H1 (cell line): ENCODE measurements around the gene ERP29. TPM values are rescaled to one million over a fixed set of nuclear protein-coding genes. Genes with fewer than 3 reads are reported as not detected.

ENCODE experiments used
- CTCF ChIA-PET: fragments of 300-600 bp; sonication (Branson Sonifier 250); formaldehyde crosslinking; loops from one replicate; lab custom pipeline; 2021; ENCODE audit not compliant: partially characterized antibody; lab: Charles Lee
- POLR2A ChIA-PET: fragments of 300-600 bp; sonication (Branson Sonifier 250); formaldehyde crosslinking; loops from one replicate; lab custom pipeline; 2021; ENCODE audit warnings: inconsistent platforms; ENCODE audit not compliant: partially characterized antibody; lab: Charles Lee
- DNase-seq, 2 experiments: peaks; one replicate each; pipeline versions ENCODE4 v3.0.0 to v3.0.0-alpha.2; 2010 to 2022; ENCODE audit warnings: low spot score in 2 of 2, low read depth in 1 of 2, mixed read lengths in 1 of 2
- FAIRE-seq: peaks from 2 replicates; lab custom pipeline; 2011; peaks lifted over from hg19 to GRCh38; lab: Jason Lieb, UNC
- H2AFZ ChIP-seq: 2 replicates; pipeline ENCODE4 v1.8.1; 2012; ENCODE audit warnings: low read length, inconsistent platforms
- H2AK5ac ChIP-seq: 2 replicates; pipeline ENCODE4 v1.6.1; 2013; ENCODE audit warnings: low read depth, low read length
- H2BK120ac ChIP-seq: replicated peaks from 2 replicates; pipeline ENCODE3; 2013; ENCODE audit warnings: low read depth, low read length, inconsistent platforms
- H2BK12ac ChIP-seq: 2 replicates; pipeline ENCODE4 v1.6.1; 2013; ENCODE audit warnings: low read depth, low read length
- H2BK15ac ChIP-seq: 2 replicates; pipeline ENCODE4 v1.6.1; 2013; ENCODE audit warnings: low read length
- H2BK20ac ChIP-seq: 2 replicates; pipeline ENCODE4 v1.6.1; 2013; ENCODE audit warnings: low read length
- H2BK5ac ChIP-seq: 2 replicates; pipeline ENCODE4 v1.6.1; 2013; ENCODE audit warnings: low read depth, low read length
- H3K14ac ChIP-seq: 2 replicates; pipeline ENCODE4 v1.6.1; 2013; ENCODE audit warnings: inconsistent platforms; ENCODE audit not compliant: insufficient read length
- H3K18ac ChIP-seq: 2 replicates; pipeline ENCODE4 v1.6.1; 2013; ENCODE audit warnings: low read length; ENCODE audit errors: extremely low read depth
- H3K23ac ChIP-seq: 2 replicates; pipeline ENCODE4 v1.6.1; 2013; ENCODE audit warnings: inconsistent platforms; ENCODE audit not compliant: insufficient read length
- H3K23me2 ChIP-seq: 2 replicates; pipeline ENCODE4 v1.6.1; 2013; ENCODE audit warnings: low read depth, low read length
- H3K27ac ChIP-seq: 2 replicates; pipeline ENCODE4 v1.6.1; 2011; ENCODE audit warnings: low read depth, low read length, inconsistent platforms
- H3K27me3 ChIP-seq, 4 experiments: replicated peaks in 1 of 4; 1 replicate in 1 of 4; 2 replicates in 3 of 4; pipeline versions ENCODE4 v1.6.1 to v1.8.1; 2011 to 2013; ENCODE audit warnings: low read length in 3 of 4, mild to moderate bottlenecking in 3 of 4, inconsistent platforms in 2 of 4, mixed read lengths in 2 of 4, moderate library complexity in 1 of 4; ENCODE audit not compliant: control insufficient read depth in 3 of 4, insufficient read depth in 3 of 4; ENCODE audit errors: extremely low read depth in 1 of 4
- H3K36me3 ChIP-seq, 4 experiments: 2 replicates each; pipeline versions ENCODE4 v1.6.1 to v1.8.1; 2011 to 2013; ENCODE audit warnings: mild to moderate bottlenecking in 4 of 4, low read length in 3 of 4, moderate library complexity in 2 of 4, control low read depth in 1 of 4, inconsistent platforms in 1 of 4; ENCODE audit not compliant: insufficient read depth in 4 of 4, control insufficient read depth in 2 of 4
- H3K4ac ChIP-seq: replicated peaks from 2 replicates; pipeline ENCODE3; 2013; ENCODE audit warnings: low read length, low read depth, mixed read lengths, inconsistent platforms; ENCODE audit not compliant: insufficient read length
- H3K4me1 ChIP-seq, 4 experiments: replicated peaks in 1 of 4; 1 replicate in 1 of 4; 2 replicates in 3 of 4; pipeline versions ENCODE4 v1.6.1 to v1.8.1; 2011 to 2013; ENCODE audit warnings: low read length in 3 of 4, inconsistent platforms in 2 of 4, mixed read lengths in 1 of 4; ENCODE audit not compliant: insufficient read depth in 4 of 4, control insufficient read depth in 3 of 4
- H3K4me2 ChIP-seq, 2 experiments: 2 replicates each; pipeline versions ENCODE4 v1.6.1 to v1.8.1; 2011 to 2013; ENCODE audit warnings: low read depth in 2 of 2, low read length in 2 of 2, control low read depth in 1 of 2, inconsistent platforms in 1 of 2, mild to moderate bottlenecking in 1 of 2; ENCODE audit not compliant: insufficient read depth in 1 of 2
- H3K4me3 ChIP-seq, 4 experiments: fragments of 200-600, 300-600 bp in 1 of 4; sonication (generic), shearing (Covaris generic), sonication (Bioruptor Twin) in 1 of 4; 2 replicates each; pipeline versions ENCODE4 v1.5.1 to v1.8.1; 2011 to 2016; ENCODE audit warnings: low read length in 4 of 4, low read depth in 3 of 4, control low read depth in 2 of 4, inconsistent platforms in 2 of 4, mild to moderate bottlenecking in 2 of 4, mixed read lengths in 1 of 4, moderate library complexity in 1 of 4; ENCODE audit not compliant: insufficient read depth in 2 of 4; ENCODE audit errors: extremely low read depth in 1 of 4
- H3K56ac ChIP-seq: replicated peaks from 2 replicates; pipeline ENCODE3; 2013; ENCODE audit warnings: low read depth, mild to moderate bottlenecking, mixed read lengths, low read length, inconsistent platforms; ENCODE audit not compliant: insufficient read length
- H3K79me1 ChIP-seq: 2 replicates; pipeline ENCODE4 v1.6.1; 2013; ENCODE audit warnings: low read depth, low read length, control low read depth
- H3K79me2 ChIP-seq, 2 experiments: 2 replicates each; pipeline versions ENCODE4 v1.6.1 to v1.8.1; 2012 to 2013; ENCODE audit warnings: low read length in 2 of 2, mild to moderate bottlenecking in 2 of 2, inconsistent platforms in 1 of 2; ENCODE audit not compliant: insufficient read depth in 2 of 2, control insufficient read depth in 1 of 2
- H3K9ac ChIP-seq, 4 experiments: replicated peaks in 1 of 4; 1 replicate in 1 of 4; 2 replicates in 3 of 4; pipeline versions ENCODE4 v1.6.1 to v1.8.1; 2011 to 2013; ENCODE audit warnings: low read depth in 3 of 4, low read length in 3 of 4, control low read depth in 2 of 4, mild to moderate bottlenecking in 2 of 4, moderate library complexity in 2 of 4, inconsistent platforms in 1 of 4; ENCODE audit errors: extremely low read depth in 1 of 4
- H3K9me3 ChIP-seq, 2 experiments: 2 replicates each; pipeline versions ENCODE4 v1.6.1 to v1.8.1; 2012 to 2013; ENCODE audit warnings: mild to moderate bottlenecking in 2 of 2, moderate library complexity in 2 of 2, control low read depth in 1 of 2, inconsistent platforms in 1 of 2, low read depth in 1 of 2, low read length in 1 of 2, mixed read lengths in 1 of 2; ENCODE audit not compliant: insufficient read depth in 2 of 2
- H4K20me1 ChIP-seq, 2 experiments: replicated peaks in 1 of 2; 2 replicates each; pipeline versions ENCODE3 to v1.8.1; 2011 to 2013; ENCODE audit warnings: inconsistent platforms in 2 of 2, low read length in 2 of 2, mild to moderate bottlenecking in 1 of 2; ENCODE audit not compliant: insufficient read depth in 2 of 2, control insufficient read depth in 1 of 2
- H4K5ac ChIP-seq: 2 replicates; pipeline ENCODE4 v1.6.1; 2013; ENCODE audit warnings: low read length, low read depth, mixed read lengths, inconsistent platforms; ENCODE audit not compliant: insufficient read length
- H4K8ac ChIP-seq: 2 replicates; pipeline ENCODE4 v1.8.0; 2013; ENCODE audit warnings: mild to moderate bottlenecking, moderate library complexity, low read length, inconsistent platforms; ENCODE audit not compliant: insufficient read depth; ENCODE audit errors: extremely low read depth
- H4K91ac ChIP-seq: replicated peaks from 2 replicates; pipeline ENCODE3; 2013; ENCODE audit warnings: low read length, mixed read lengths, inconsistent platforms; ENCODE audit not compliant: insufficient read length
- TEAD4 ChIP-seq: IDR thresholded peaks from 2 replicates; pipeline ENCODE4 v1.6.1; 2012; ENCODE audit warnings: low read depth, low read length, inconsistent platforms, mixed read lengths
- WGBS, 2 experiments: shearing (Covaris generic) in 1 of 2; methylation state at CpG; one replicate each; pipeline versions ENCODE4 v1.1.6 to v1.1.7; 2013 to 2015; ENCODE audit warnings: low lambda C conversion rate in 2 of 2, mixed read lengths in 2 of 2, inconsistent platforms in 1 of 2, low coverage in 1 of 2, missing lambda C conversion rate in 1 of 2; ENCODE audit not compliant: insufficient replicate concordance in 2 of 2, insufficient coverage in 1 of 2, insufficient read length in 1 of 2; ENCODE audit errors: extremely low coverage in 1 of 2, missing lambda C conversion rate in 1 of 2; 5-methylcytosine and 5-hydroxymethylcytosine counted together
- microRNA-seq, 2 experiments: library from miRNA; unstranded; fragments of <30 nt; microRNA quantifications; one replicate each; pipeline versions ENCODE4 to v1.2.0, GENCODE V29; 2016 to 2020; ENCODE audit warnings: borderline microRNAs expressed in 2 of 2, borderline number of aligned reads in 2 of 2, borderline replicate concordance in 1 of 2
- polyA plus RNA-seq, 7 experiments: library from polyadenylated mRNA; depleted of rRNA in 3 of 7; stranded (reverse) in 5 of 7; unstranded in 2 of 7; fragments of >200 nt in 5 of 7; fragments of 200-250 nt in 2 of 7; gene quantifications; 1 replicate in 5 of 7; 2 replicates in 1 of 7; 4 replicates in 1 of 7; pipeline versions ENCODE4 v1.2.1 to v1.2.3, GENCODE V29; 2011 to 2013; ENCODE audit warnings: missing spikeins in 2 of 7, mixed read lengths in 2 of 7
- small RNA-seq: library from polyadenylated mRNA; stranded (forward); fragments of <200 nt; extraction: miRNeasy Mini kit (QIAGEN cat#:217004); gene quantifications from one replicate; pipeline ENCODE3, GENCODE V24; 2013; ENCODE audit not compliant: insufficient read depth
- total RNA-seq: library from RNA; stranded (reverse); fragmentation: NEBNext Ultra II Directional; extraction: Animal tissue kit (Norgen Biotek cat#: 25700); gene quantifications from 2 replicates; pipeline ENCODE4 v1.2.1, GENCODE V29; 2021

Gene ERP29
- total and polyA plus RNA-seq, 2 of the 8 experiments (the other 6 are each of a cell fraction or from before 2014, with no cell fraction given) = 88.7 to 171 TPM

DNA sequence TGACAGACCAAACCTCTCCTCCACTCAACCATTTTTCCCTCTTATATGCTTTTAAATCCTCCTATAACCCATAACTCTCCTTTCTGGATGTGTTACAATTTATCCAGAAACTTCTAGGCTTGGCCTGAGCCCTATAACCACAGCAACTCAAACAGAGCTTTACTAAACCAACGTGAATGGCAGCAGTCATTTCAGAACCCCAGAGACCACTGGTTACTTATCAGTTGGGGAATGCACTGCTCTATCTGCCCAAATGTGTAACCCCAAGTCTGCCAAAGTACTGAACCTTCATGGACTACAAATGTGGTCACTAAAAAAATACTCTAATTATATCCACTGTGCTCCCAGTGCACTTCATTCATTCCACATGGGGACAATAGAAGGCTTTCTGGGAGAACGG lies 53.3 kb downstream of the ERP29 start:
- no peak for DNase-seq
- Histone ChIP-seq H3K18ac (no peak overlapping the region), H3K79me1 (no peaks in the 10 kb centered on the region; the same call in 1 of the 2 replicates), H3K9ac (no peak overlapping the region), H2BK20ac (no peak overlapping the region), H2BK5ac (no peak overlapping the region), H3K14ac (no peak overlapping the region), H3K4me2 (no peak overlapping the region), H3K23me2 (no peaks in the 10 kb centered on the region), H3K36me3 (peaks cover 17 to 79% (median 58%) of the 10 kb centered on the region in 4 experiments), H3K23ac (no peak overlapping the region), H3K9me3 (no peaks in the 10 kb centered on the region), H4K5ac (no peak overlapping the region), H4K91ac (no peak overlapping the region), H3K27me3 (no peaks in the 10 kb centered on the region), H4K8ac (no peak overlapping the region), H2BK120ac (no peak overlapping the region), H2AK5ac (no peak overlapping the region), H2BK15ac (no peak overlapping the region), H4K20me1 (no peaks in the 10 kb centered on the region), H3K4me1 (no peaks in the 10 kb centered on the region), H3K27ac (no peak overlapping the region), H2AFZ (no peak overlapping the region), H3K56ac (no peak overlapping the region), H3K4ac (no peak overlapping the region), H3K4me3 (no peak overlapping the region), H3K79me2 (no peaks in the 10 kb centered on the region), H2BK12ac (no peak overlapping the region)
- TF ChIP-seq TEAD4 = no peak
- 87% methylated on average over 2 of the region's 2 CpGs; no CpG with 5 or more reads in 1 of the 2 experiments for WGBS, 2 experiments
- CTCF ChIA-PET = interaction anchor here (1.1 kb wide), 1 partner anchor 9 kb away, joined by 3 read pairs; no protein-coding TSS in a partner anchor
- POLR2A ChIA-PET = interaction anchor here (0.6 to 0.8 kb wide), 2 partner anchors 22 to 53 kb away, joined by 3 to 4 read pairs; partner anchors contain the start of genes ERP29 and TMEM116
- FAIRE-seq = no peak

Small RNA genes lying within 50 kb of the gene (microRNA-seq; reads per million reads assigned to microRNA genes)
- gene MIR3657 = 0 to 0.23 reads per million in 2 experiments

Small RNA genes lying within 50 kb of the gene (small RNA-seq; reads per million reads assigned to genes)
- not detected for gene AC004024.1
- gene MIR3657 = not detected
- not detected for gene RF00019

Other genes with a start within 250 kb of the ERP29 start
- 40.4 and 43.8 TPM in 2 replicates for gene ALDH2, start 246.5 kb upstream of the ERP29 start, total RNA-seq
- gene ALDH2, start 246.5 kb upstream of the ERP29 start, polyA plus RNA-seq (2011; rRNA removed) = 25.4 and 31.3 TPM in 2 replicates
- 90.8 and 91.5 TPM in 2 replicates for gene MAPKAPK5, start 171.2 kb upstream of the ERP29 start, total RNA-seq
- 33.8 and 40.0 TPM in 2 replicates for gene MAPKAPK5, start 171.2 kb upstream of the ERP29 start, polyA plus RNA-seq (2011; rRNA removed)
- 8.1 and 8.9 TPM in 2 replicates for gene TMEM116, start 261 bp upstream of the ERP29 start, total RNA-seq
- 17.7 and 25.2 TPM in 2 replicates for gene TMEM116, start 261 bp upstream of the ERP29 start, polyA plus RNA-seq (2011; rRNA removed)
- 53.4 and 60.3 TPM in 2 replicates for gene NAA25, start 95.4 kb downstream of the ERP29 start, total RNA-seq
- 7.8 and 10.8 TPM in 2 replicates for gene NAA25, start 95.4 kb downstream of the ERP29 start, polyA plus RNA-seq (2011; rRNA removed)
- gene TRAFD1, start 112.1 kb downstream of the ERP29 start, total RNA-seq = 33.1 and 36.3 TPM in 2 replicates
- gene TRAFD1, start 112.1 kb downstream of the ERP29 start, polyA plus RNA-seq (2011; rRNA removed) = 16.1 and 18.1 TPM in 2 replicates